Amniotic stem cell (primary cell): ENCODE measurements around the gene SLC39A13.

Experiments used
- DNase-seq: peaks from one replicate; lab custom pipeline; 2025; lab: John Stamatoyannopoulos, UW

SLC39A13 gene

DNA sequence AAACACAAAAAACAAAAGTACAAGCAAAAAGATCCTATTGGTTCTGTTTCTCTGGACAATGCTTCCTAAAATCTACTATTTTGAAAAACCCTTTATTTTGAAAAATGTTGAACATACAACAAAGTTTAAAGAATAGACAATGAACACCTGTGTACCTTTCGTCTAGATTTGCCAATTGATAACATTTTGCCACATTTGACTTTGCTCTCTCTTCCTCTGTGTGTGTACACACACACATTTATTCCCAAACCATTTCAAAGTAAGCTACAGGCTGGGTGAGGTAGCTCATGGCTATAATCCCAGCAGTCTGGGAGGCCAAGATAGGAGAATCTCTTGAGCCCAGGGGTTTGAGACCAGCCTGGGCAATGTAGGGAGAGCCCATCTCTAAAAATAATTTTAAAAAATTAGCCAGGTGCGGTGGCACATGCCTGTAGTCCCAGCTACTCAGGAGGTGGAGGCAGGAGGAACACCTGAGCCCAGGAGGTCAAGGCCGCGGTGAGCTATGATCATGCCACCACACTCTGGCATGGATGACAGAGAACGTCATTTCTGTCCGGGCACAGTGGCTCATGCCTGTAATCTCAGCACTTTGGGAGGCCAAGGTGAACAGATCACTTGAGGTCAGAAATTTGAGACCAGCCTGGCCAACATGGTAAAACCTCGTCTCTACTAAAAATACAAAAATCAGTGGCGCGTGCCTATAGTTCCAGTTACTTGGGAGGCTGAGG is 23.1 kb downstream of the SLC39A13 start:
- no peak for DNase-seq

- DNase-seq, result no peak
Measured at GRCh38 chr11:47433157-47433556, 24.8 kb downstream of the SLC39A13 start.

DNA sequence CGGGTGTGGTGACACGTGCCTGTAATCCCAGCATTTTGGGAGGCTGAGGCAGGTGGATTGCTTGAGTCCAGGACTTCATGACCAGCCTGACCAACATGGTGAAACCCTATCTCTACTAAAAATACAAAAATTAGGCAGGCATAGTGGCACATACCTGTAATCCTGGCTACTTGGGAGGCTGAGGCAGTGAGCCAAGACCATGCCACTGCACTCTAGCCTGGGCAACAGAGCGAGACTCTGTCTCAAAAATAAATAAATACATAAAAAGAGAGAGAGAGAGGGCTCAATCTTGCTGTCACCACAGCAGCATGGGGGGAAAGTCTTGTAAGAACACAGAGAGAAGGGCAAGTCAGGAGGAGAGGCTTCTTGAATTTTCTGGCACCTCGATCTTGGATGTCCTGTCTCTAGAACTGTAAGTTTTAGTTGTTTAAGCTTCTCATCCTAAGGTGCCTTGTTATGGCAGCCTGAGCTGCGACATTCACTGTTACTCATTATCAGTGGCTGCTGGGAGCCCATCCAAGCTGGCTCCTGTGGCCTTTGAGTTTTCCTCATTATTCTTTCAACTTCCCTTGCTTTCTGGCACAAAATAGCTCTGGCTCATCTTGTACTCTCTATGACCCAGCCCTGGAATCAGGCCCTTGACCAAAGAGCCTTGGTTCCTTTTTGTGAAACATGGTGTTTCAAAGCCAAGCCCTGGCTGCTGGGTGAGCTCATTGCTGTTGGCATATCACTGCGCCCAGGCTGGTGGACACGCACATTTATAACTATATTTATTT is 25.8 kb downstream of the SLC39A13 start:
- DNase-seq, result no peak

DNA sequence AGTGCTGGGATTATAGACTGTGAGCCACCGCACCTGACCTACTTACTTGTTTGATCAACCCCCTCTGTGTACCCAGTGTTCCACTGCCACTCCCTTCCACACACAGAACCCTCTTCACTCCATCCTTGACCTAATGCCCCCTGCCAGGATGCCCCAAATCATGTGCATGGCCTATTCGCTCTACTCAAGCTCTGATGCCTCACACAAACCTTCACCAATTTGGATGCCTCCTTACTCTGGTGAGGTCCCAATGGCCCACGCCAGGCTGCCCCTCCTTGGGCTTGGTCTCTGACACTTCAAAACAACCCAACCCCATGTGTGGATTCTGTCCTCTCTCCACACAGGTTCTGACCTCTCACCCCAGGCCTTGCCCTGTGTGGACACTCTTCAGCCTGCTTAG is 27.3 kb downstream of the SLC39A13 start:
- DNase-seq, result no peak

GRCh38 chr11:47436726-47437125 is 28.3 kb downstream of the SLC39A13 start:
- no peak for DNase-seq

DNA sequence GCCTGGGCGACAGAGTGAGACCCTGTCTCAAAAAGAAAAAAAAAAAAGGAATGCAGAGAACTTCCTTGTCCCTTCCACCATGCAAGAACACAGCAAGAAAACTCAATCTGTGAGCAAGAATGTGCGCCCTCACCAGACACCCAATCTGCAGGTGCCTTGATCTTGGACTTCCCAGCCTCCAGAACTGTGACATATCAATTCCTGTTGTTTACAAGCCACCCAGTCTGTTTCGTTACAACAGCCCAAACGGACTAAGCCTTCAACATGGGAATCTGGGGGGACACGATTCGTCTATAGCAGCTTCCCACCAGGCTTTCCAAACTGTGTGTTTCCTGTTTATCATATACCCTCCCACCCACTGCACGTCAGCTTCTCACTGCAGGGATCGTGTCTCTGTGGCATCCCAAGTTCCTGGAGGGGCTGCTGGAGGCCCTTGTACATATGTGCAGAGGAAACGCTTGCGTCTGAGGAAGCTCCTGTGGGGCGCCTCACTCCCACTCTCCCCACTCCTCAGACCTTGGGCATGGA is 28.9 kb downstream of the SLC39A13 start:
- DNase-seq, result no peak

DNA sequence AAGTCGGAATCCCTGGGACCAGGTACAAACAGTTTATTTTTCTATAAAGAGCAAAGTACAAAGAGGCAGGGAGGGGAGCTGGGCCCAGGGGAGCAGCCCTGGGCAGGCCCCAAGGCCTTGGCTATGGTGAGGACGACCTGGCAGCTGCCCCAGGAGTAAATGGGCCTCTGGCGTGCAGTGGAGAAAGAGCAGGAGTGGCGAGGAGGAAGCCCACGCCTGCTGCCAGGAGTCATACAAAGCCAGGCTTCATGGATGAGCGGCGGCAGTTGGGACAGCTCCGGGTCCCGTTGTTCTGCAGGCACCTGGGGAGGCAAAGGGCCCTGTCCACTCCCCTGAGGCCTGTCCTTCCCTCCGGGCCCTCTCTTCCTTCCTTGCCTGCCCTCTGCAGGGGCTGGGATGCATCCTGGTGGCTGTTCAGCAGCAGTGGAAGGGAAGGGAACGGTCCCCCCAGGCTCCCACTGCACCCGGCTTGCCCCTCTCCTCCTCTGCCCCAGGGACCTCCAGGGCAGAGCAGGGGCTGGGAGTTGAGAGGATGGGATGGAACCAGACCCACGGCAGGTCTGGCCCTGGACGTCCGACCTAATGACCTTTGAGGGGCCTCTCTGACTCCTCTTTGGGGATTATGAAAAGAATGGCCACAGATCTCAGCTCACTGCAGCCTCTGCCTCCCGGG is 29.5 kb downstream of the SLC39A13 start:
- DNase-seq, result no peak

DNA sequence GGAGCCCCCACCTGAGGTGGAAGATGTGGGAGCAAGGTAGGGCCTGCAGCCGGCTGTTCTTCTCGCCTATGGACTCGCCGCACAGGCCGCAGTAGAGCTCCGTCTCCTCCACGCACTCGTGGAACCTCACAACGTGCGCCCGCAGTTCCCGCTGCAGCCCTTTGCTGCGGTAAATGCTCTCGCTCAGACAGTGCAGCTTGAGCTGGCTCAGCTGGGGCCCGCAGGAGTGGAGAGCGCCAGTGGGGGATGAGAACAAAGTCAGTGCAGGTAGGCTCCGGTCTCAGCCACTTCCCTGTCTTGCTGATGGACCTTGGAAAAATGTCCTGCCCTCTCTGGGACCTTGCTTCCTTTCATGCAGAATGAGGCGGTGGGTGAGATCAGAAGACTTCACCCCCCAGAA is 30.3 kb downstream of the SLC39A13 start:
- DNase-seq, result no peak

- no peak for DNase-seq
Measured at GRCh38 chr11:47440054-47440476, 31.7 kb downstream of the SLC39A13 start.

GRCh38 chr11:47441421-47441820 is 33.0 kb downstream of the SLC39A13 start:
- DNase-seq, result no peak

DNA sequence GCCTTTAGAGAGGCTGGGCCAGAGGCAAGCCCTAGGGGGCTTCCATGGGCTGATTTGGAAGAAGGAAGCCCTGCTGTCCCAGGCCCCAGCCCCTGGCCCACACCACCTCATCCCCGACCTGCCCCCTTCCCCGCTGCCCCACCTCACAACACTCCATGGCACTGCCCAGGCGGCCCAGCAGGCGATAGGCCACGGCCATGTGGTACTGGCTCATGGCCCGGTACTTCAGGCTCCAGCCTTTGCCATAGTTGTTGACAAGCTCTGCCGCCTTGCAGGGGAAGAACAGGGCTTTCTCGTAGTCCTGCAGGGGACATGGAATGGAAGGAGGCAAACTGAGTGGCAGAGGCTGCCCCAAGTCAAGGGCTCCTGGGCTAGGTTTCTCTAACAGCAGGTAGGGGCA is 34.1 kb downstream of the SLC39A13 start:
- no peak for DNase-seq

- DNase-seq, result no peak
Measured at GRCh38 chr11:47443028-47443700, 34.8 kb downstream of the SLC39A13 start.

DNA sequence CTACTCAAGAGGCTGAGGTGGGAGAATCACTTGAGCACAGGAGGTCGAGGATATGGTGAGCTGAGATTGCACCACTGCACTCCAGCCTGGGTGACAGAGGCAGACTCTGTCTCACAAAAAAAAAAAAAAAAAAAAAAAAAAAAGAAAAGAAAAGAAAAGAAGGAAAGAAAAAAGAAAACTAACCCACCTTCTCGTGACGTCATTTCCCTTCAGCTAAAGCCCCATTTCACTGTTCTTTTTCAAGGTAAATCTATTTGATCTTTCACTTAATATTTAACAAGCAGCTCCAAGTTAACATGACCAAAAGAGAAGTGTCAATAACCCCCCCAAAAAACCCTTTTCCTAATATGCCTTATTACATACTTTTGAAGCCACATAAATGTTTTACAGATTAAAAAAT is 35.4 kb downstream of the SLC39A13 start:
- no peak for DNase-seq

GRCh38 chr11:47445840-47446239 is 37.5 kb downstream of the SLC39A13 start:
- no peak for DNase-seq

DNA sequence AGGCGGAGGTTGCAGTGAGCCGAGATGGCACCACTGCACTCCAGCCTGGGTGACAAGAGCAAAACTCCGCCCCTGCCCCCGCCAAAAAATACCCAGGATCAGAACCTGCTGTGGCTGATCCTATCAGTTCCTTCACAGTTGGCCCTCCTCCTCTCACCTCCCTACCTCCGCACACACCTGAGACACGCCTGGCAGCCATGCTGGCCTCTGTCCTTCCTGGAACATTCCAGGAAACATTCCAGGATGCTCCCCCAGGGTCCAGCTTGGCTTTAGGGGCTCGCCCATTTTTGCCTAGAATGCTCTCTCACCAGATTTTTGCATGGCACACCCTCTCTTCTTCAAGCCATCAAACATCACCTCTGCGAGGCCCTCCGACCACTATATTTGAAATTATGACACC is 38.4 kb downstream of the SLC39A13 start:
- DNase-seq, result no peak

GRCh38 chr11:47447906-47448305 is 39.5 kb downstream of the SLC39A13 start:
- no peak for DNase-seq

DNA sequence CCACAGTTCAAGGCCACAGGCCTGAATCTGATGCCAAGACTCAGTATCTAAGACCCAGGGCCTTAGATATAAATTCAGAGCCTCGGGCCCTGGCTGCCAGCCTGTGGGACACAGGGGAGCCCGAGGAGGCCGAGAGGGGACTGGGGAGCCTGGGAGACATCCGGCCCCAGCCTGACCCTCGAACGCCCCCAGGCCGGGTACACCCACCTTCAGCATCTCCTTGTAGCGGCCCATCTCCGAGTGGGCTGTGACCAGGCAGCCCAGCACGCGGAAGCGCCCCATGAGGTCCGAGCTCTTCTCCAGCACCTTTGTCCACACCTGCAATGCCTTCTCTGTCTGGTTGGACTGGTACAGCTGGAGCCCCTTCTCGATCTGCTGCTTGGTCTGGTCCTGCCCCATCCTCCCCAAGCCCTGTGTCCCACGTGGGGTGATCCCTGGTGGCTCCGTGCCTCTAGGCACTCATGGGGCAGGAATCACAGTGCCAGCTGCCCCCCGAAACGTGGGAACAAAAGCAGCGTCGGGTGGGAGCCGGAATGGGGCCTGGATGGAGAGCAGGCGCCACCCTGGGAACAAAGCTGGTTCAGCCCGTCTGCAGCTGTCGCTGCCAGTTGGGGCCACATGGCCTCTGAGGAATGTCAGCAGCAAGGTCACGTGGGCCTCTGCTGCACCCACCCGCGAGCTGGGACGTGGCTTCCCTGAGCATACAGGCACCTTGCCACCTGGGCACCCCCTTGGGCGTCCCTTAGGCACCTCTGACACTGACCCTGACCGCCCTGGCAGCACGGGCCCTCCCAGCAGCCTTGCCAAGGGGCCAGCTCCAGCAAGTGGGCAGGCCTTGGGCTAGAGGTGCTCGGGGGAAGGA is 40.4 kb downstream of the SLC39A13 start, which contains the start of gene RAPSN:
TSS of gene RAPSN (minus strand) at position 571 of the 862 bp plus-strand sequence. CDS start at position 399, 172 bp downstream.
- DNase-seq, result no peak

DNA sequence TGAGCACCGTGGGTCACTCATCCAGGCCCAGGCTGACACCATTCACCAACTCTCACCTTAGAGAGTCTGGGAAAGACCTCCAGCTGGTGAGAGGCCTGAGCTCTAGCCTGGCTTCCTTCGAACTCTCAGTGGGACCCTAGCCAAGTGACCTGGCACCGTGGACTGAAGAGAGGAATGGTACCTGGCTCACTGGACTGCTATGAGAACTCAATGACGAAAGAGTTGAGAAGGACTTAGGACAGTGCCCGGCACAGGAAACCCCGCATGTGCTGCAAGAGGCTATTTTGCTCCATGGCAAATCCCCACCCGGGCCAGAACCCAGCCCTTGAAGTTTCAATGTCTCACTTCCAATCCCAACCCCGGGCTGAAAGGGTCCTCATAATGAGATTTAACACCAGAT is 41.2 kb downstream of the SLC39A13 start:
- DNase-seq, result no peak

GRCh38 chr11:47451436-47451835 is 43.0 kb downstream of the SLC39A13 start:
- DNase-seq, result no peak

DNA sequence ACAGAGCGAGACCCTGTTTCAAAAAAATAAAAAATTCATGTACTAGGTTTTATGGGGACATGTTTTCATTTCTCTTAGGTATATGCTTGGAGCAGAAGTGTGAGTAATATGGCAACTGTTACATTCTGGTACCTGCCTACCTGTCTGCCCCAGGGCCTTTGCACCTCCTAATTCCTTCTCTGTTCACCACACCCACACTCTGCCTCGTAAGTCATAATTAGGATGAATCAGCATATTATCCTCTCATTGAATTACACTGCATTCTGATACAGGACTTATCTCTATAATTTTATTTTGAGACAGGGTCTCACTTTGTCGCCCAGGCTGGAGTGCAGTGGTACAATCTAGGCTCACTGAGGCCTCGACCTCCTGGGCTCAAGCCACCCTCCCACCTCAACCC is 43.6 kb downstream of the SLC39A13 start:
- no peak for DNase-seq

DNA sequence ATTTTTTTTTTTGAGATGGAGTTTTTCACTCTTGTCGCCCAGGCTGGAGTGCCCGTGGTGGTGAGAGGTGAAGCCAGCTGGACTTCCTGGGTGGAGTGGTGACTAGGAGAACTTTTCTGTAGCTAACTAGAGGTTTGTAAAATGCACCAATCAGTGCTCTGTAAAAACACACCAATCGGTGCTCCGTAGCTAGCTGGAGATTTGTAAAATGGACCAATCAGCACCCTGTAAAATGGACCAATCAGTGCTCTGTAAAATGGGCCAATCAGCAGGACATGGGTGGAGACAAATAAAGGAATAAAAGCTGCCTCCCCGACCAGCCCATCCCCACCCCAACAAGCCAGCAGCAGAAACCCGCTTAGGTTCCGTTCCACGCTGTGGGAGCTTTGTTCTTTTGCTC is 45.0 kb downstream of the SLC39A13 start:
- no peak for DNase-seq
